Calu3 (cell line): ENCODE measurements around the gene CDC42SE2. TPM values are rescaled to one million over a fixed set of nuclear protein-coding genes. Genes with fewer than 3 reads are reported as not detected.
"Not testable (repeated sequence)": the region's sequence is repeated elsewhere in the genome, so short reads cannot be mapped to it uniquely, and the experiment has no call there.

Source experiments
- BruUV-seq: library from RNA; stranded (reverse); fragments of 400-500 nt; replicated peaks from 2 replicates; lab custom pipeline; 2021; lab: Mats Ljungman, UMichigan
- CTCF ChIA-PET: fragments of 300-600 bp; sonication (Branson Sonifier 250); formaldehyde crosslinking; loops from one replicate; lab custom pipeline; 2022; ENCODE audit warnings: antibody characterized with exemption; lab: Charles Lee
- DNase-seq: peaks from one replicate; pipeline ENCODE4 v3.0.0; 2022
- H3K27ac Mint-ChIP-seq: one replicate; pipeline ENCODE4 v1.8.0; 2022; ENCODE audit warnings: mixed read lengths; ENCODE audit not compliant: unreplicated experiment
- H3K27me3 Mint-ChIP-seq: one replicate; pipeline ENCODE4 v1.8.0; 2022; ENCODE audit warnings: mixed read lengths; ENCODE audit not compliant: unreplicated experiment
- H3K36me3 Mint-ChIP-seq: one replicate; pipeline ENCODE4 v1.8.0; 2022; ENCODE audit warnings: mild to moderate bottlenecking, moderate library complexity, mixed read lengths; ENCODE audit not compliant: insufficient read depth, unreplicated experiment
- H3K4me1 Mint-ChIP-seq: one replicate; pipeline ENCODE4 v1.8.0; 2022; ENCODE audit warnings: mild to moderate bottlenecking, low read depth, mixed read lengths; ENCODE audit not compliant: unreplicated experiment
- H3K4me3 Mint-ChIP-seq: one replicate; pipeline ENCODE4 v1.8.0; 2022; ENCODE audit warnings: mild to moderate bottlenecking, low read depth, moderate library complexity, mixed read lengths; ENCODE audit not compliant: unreplicated experiment
- H3K9me3 Mint-ChIP-seq: one replicate; pipeline ENCODE4 v1.8.0; 2022; ENCODE audit warnings: low read depth, mixed read lengths; ENCODE audit not compliant: unreplicated experiment
- intact Hi-C: fragments of 100-400 bp; cut with micrococcal nuclease; formaldehyde crosslinking; loops from one replicate; pipeline ENCODE4 v1.10.0; 2022; ENCODE audit not compliant: unreplicated experiment
- total RNA-seq: library from RNA; stranded (reverse); gene quantifications from 2 replicates; pipeline ENCODE4 v1.2.3, GENCODE V29; 2022
- TF ChIP-seq, protein P1 (sequence below): fragments of 200-600 bp; IDR thresholded peaks from one replicate; pipeline ENCODE4 v1.8.0; 2022; ENCODE audit warnings: antibody characterized with exemption; ENCODE audit not compliant: unreplicated experiment

Gene CDC42SE2
- total RNA-seq, 1 experiment from 2014 or later, result 63.9 TPM

DNA sequence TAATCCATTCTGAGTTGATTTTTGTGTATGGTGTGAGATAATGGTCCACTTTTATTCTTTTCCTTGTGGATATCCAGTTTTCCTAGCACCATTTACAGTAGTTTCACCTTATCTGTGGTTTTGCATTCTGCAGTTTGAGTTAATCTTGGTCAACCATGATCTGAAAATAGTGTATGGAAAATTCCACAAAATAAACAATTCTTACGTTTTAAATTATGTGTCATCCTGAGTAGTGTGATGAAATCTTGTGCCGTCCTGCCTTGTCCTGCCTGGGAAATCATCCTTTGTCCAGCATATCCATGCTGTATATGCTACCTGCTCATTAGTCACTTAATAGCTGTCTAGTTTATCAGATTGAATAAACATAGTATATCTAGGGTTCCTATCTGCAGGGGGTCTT is 42.1 kb downstream of the CDC42SE2 start:
- Mint-ChIP-seq H3K4me1 (peaks cover 22% of the 10 kb centered on the region), H3K27me3 (no peaks in the 10 kb centered on the region), H3K9me3 (no peaks in the 10 kb centered on the region), H3K27ac (no peak overlapping the region), H3K4me3 (no peak overlapping the region), H3K36me3 (peaks cover 2% of the 10 kb centered on the region)
- BruUV-seq, result no TSS peak
- intact Hi-C loops, result no loop called here
- TF ChIP-seq, protein P1, sequence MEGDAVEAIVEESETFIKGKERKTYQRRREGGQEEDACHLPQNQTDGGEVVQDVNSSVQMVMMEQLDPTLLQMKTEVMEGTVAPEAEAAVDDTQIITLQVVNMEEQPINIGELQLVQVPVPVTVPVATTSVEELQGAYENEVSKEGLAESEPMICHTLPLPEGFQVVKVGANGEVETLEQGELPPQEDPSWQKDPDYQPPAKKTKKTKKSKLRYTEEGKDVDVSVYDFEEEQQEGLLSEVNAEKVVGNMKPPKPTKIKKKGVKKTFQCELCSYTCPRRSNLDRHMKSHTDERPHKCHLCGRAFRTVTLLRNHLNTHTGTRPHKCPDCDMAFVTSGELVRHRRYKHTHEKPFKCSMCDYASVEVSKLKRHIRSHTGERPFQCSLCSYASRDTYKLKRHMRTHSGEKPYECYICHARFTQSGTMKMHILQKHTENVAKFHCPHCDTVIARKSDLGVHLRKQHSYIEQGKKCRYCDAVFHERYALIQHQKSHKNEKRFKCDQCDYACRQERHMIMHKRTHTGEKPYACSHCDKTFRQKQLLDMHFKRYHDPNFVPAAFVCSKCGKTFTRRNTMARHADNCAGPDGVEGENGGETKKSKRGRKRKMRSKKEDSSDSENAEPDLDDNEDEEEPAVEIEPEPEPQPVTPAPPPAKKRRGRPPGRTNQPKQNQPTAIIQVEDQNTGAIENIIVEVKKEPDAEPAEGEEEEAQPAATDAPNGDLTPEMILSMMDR, result no peak
- CTCF ChIA-PET, result interaction anchor here (0.6 kb wide), 1 partner anchor 841 kb away, joined by 5 read pairs; no protein-coding TSS in a partner anchor
- no peak for DNase-seq

DNA sequence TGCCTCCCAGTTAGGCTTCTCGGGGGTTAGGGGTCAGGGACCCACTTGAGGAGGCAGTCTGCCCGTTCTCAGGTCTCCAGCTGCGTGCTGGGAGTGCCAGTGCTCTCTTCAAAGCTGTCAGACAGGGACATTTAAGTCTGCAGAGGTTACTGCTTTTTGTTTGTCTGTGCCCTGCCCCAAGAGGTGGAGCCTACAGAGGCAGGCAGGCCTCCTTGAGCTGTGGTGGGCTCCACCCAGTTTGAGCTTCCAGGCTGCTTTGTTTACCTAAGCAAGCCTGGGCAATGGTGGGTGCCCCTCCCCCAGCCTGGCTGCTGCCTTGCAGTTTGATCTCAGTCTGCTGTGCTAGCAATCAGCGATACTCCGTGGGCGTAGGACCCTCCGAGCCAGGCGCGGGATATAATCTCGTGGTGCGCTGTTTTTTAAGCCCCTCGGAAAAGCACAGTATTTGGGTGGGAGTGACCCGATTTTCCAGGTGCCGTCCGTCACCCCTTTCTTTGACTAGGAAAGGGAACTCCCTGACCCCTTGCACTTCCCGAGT is 48.5 kb downstream of the CDC42SE2 start:
- CTCF ChIA-PET, result interaction anchor here (1.1 to 1.2 kb wide), 3 partner anchors 47 to 70 kb away, joined by 3 read pairs; partner anchors contain the start of gene CDC42SE2
- not testable (repeated sequence) for BruUV-seq
- DNase-seq, result peak; percentile 88

DNA sequence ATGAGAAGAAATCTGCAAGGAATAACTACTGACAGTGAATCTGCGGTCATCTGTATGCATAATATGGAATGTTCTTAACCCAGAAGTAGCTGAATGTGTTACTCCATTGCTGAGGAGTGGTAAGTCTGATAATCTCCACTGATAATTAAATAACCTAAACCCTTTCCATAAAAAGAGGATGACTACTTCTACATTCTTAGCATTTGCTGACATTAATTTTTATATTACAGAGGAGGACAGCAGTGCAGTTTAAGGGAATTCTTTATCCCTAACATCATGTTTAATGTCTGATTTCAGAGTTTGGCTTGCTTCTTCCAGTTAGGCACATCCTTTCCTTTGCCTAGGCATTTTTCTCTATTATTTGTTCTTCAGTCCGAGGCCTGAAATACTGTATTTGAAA is 52.2 kb downstream of the CDC42SE2 start:
- no peaks in the 10 kb centered on the region for H3K9me3 Mint-ChIP-seq
- H3K27me3 Mint-ChIP-seq, result no peaks in the 10 kb centered on the region

More for the DNA sequence above, 48.5 kb downstream of the CDC42SE2 start:
- Mint-ChIP-seq H3K36me3 (peaks cover 26% of the 10 kb centered on the region), H3K27ac (peak overlapping the region; percentile 68), H3K4me1 (peaks cover 35% of the 10 kb centered on the region), H3K4me3 (peak overlapping the region; percentile 86)
- H3K27me3 Mint-ChIP-seq, intact Hi-C loops, H3K9me3 Mint-ChIP-seq: not testable (repeated sequence)

DNA sequence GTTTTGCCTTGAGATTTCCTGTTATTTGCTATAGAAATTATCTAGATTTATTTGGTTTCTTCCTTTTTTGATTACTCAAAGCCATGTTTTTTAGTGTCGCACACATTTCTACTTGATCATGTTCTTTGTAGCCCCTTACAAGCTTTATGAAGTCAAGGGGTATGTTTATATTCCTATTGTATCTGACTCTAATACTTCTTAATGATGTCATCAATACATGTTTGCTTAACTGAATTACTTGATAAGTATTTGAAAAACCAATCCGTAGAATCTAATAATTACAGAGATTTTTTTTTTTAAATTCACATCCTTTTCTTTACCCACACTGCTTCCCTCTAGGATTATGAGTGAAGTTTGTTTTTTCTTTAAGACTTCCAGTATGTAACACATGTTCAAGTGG is 53.0 kb downstream of the CDC42SE2 start:
- H3K36me3 Mint-ChIP-seq, result peaks cover 49% of the 10 kb centered on the region
- H3K9me3 Mint-ChIP-seq, result no peaks in the 10 kb centered on the region
- H3K27ac Mint-ChIP-seq, result no peak overlapping the region
- TF ChIP-seq, protein P1, result no peak
- CTCF ChIA-PET, result no interaction called here
- H3K27me3 Mint-ChIP-seq, result no peaks in the 10 kb centered on the region
- DNase-seq, result no peak
- no TSS peak for BruUV-seq
- peaks cover 28% of the 10 kb centered on the region for H3K4me1 Mint-ChIP-seq
- H3K4me3 Mint-ChIP-seq, result no peak overlapping the region
- intact Hi-C loops, result no loop called here

More for the DNA sequence above, 52.2 kb downstream of the CDC42SE2 start:
- intact Hi-C loops, result no loop called here
- CTCF ChIA-PET, result no interaction called here
- Mint-ChIP-seq H3K4me3 (no peak overlapping the region), H3K27ac (no peak overlapping the region), H3K4me1 (peaks cover 35% of the 10 kb centered on the region), H3K36me3 (peaks cover 47% of the 10 kb centered on the region)
- DNase-seq, result no peak
- BruUV-seq, result TSS peak; percentile 10
- TF ChIP-seq, protein P1, result no peak

DNA sequence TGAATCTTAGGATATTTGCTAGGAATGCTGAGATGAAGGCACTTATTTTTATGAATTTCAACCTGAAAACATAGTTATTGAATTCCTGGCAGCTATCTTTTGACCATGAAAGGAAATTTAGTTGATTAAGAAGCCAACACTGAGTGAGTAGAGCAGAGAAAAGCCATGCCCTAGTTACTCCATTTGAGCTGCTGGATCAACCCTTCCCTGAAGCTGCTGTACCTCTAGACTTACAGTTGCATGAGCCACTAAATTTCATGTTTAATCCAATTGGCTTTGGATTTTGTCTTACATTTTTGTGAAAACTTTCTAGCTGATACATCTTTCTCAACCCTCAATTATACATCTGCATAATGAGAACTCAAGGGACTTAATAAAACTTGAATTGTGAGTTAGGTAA is 54.6 kb downstream of the CDC42SE2 start:
- intact Hi-C loops, result no loop called here
- Mint-ChIP-seq H3K4me1 (peaks cover 30% of the 10 kb centered on the region), H3K36me3 (peaks cover 39% of the 10 kb centered on the region), H3K27me3 (no peaks in the 10 kb centered on the region), H3K4me3 (no peak overlapping the region), H3K9me3 (no peaks in the 10 kb centered on the region), H3K27ac (no peak overlapping the region)
- CTCF ChIA-PET, result no interaction called here
- TF ChIP-seq, protein P1, result no peak
- DNase-seq, result no peak
- BruUV-seq, result no TSS peak
